PC-9 (cell line): ENCODE measurements around the gene TMEM254. TPM values are rescaled to one million over a fixed set of nuclear protein-coding genes. Genes with fewer than 3 reads are reported as not detected.
"Not testable (repeated sequence)": the region's sequence is repeated elsewhere in the genome, so short reads cannot be mapped to it uniquely, and the experiment has no call there.

Experiments used
- Bru-seq: library from RNA; stranded (reverse); fragments of 400-500 nt; gene quantifications from one replicate; lab custom pipeline; 2021; lab: Mats Ljungman, UMichigan
- BruChase-seq, 2 experiments: library from RNA; stranded (reverse); fragments of 400-500 nt; gene quantifications; one replicate each; lab custom pipeline; 2021; lab: Mats Ljungman, UMichigan
- BruUV-seq: library from RNA; stranded (reverse); fragments of 400-500 nt; replicated peaks from 2 replicates; lab custom pipeline; 2021; lab: Mats Ljungman, UMichigan
- CTCF ChIA-PET: fragments of 300-600 bp; sonication (Branson Sonifier 250); formaldehyde crosslinking; loops from one replicate; lab custom pipeline; 2022; ENCODE audit warnings: antibody characterized with exemption; lab: Charles Lee
- POLR2A ChIA-PET: fragments of 300-600 bp; sonication (Branson Sonifier 250); formaldehyde crosslinking; loops from one replicate; lab custom pipeline; 2022; ENCODE audit warnings: antibody characterized with exemption; ENCODE audit not compliant: unreplicated experiment; lab: Charles Lee
- DNase-seq, 2 experiments: peaks; one replicate each; pipeline versions ENCODE4 v3.0.0 to v3.0.0-alpha.2; 2015 to 2022; ENCODE audit warnings: mixed read lengths in 1 of 2
- H2AFZ ChIP-seq: fragments of 200-600 bp; sonication (generic); 2 replicates; pipeline ENCODE4 v1.8.1; 2017; ENCODE audit warnings: antibody characterized with exemption
- H3F3A ChIP-seq: fragments of 200-600 bp; sonication (generic); 2 replicates; pipeline ENCODE4 v1.8.1; 2017; ENCODE audit warnings: antibody characterized with exemption, mild to moderate bottlenecking, low read depth; ENCODE audit not compliant: insufficient read depth
- H3K27ac ChIP-seq: fragments of 200-600 bp; sonication (generic); 2 replicates; pipeline ENCODE4 v1.6.1; 2016; ENCODE audit warnings: mixed run types
- H3K27me3 ChIP-seq: fragments of 200-600 bp; sonication (generic); 2 replicates; pipeline ENCODE4 v1.6.1; 2016; ENCODE audit warnings: low read depth, mixed run types; ENCODE audit not compliant: insufficient read depth
- H3K36me3 ChIP-seq: fragments of 200-600 bp; sonication (generic); 2 replicates; pipeline ENCODE4 v1.6.1; 2016; ENCODE audit warnings: low read depth, mixed run types
- H3K4me1 ChIP-seq: fragments of 200-600 bp; sonication (generic); replicated peaks from 2 replicates; pipeline ENCODE4 v1.6.1; 2016; ENCODE audit warnings: mixed run types; ENCODE audit not compliant: insufficient read depth
- H3K4me2 ChIP-seq: fragments of 200-600 bp; sonication (generic); 2 replicates; pipeline ENCODE4 v1.6.1; 2017; ENCODE audit warnings: mixed run types
- H3K4me3 ChIP-seq: fragments of 200-600 bp; sonication (generic); 2 replicates; pipeline ENCODE4 v1.6.1; 2016; ENCODE audit warnings: mixed run types
- H3K79me2 ChIP-seq: fragments of 200-600 bp; sonication (generic); 2 replicates; pipeline ENCODE4 v1.6.1; 2017; ENCODE audit warnings: low read depth, mixed run types
- H3K9me2 ChIP-seq: fragments of 200-600 bp; sonication (generic); 2 replicates; pipeline ENCODE4 v1.8.1; 2017; ENCODE audit warnings: mild to moderate bottlenecking; ENCODE audit not compliant: insufficient read depth
- H3K9me3 ChIP-seq: fragments of 200-600 bp; sonication (generic); 2 replicates; pipeline ENCODE4 v1.8.1; 2016; ENCODE audit warnings: low read depth; ENCODE audit not compliant: insufficient read depth
- H4K20me1 ChIP-seq: fragments of 200-600 bp; sonication (generic); 2 replicates; pipeline ENCODE4 v1.8.1; 2017; ENCODE audit not compliant: insufficient read depth
- EZH2 ChIP-seq: fragments of 200-600 bp; sonication (generic); IDR thresholded peaks from 2 replicates; pipeline ENCODE4 v1.8.0; 2017; ENCODE audit warnings: antibody characterized with exemption, low read depth
- intact Hi-C: fragments of 100-400 bp; cut with micrococcal nuclease; formaldehyde crosslinking; loops from one replicate; pipeline ENCODE4 v1.10.0; 2022; ENCODE audit not compliant: unreplicated experiment
- long read RNA-seq: library from polyadenylated mRNA; stranded (forward); transcript quantifications from one replicate; pipeline ENCODE4 v2.0.0, GENCODE V29; 2022
- total RNA-seq: library from RNA; stranded (reverse); gene quantifications from 2 replicates; pipeline ENCODE4 v1.2.3, GENCODE V29; 2021
- TF ChIP-seq, protein P1 (sequence below): fragments of 200-600 bp; sonication (generic); conservative IDR thresholded peaks from 2 replicates; pipeline ENCODE4 v1.6.1; 2017; ENCODE audit warnings: mixed run types, antibody characterized with exemption, mild to moderate bottlenecking, moderate library complexity

TMEM254 gene
- total RNA-seq (30.2 and 36.6 TPM in 2 replicates), Bru-seq, nascent RNA (percentile 66 among the genes with signal in this experiment), BruChase-seq, experiment 1, labeled RNA remaining after a 2-hour chase (percentile 74 among the genes with signal in this experiment), BruChase-seq, experiment 2, labeled RNA remaining after a 6-hour chase (percentile 70 among the genes with signal in this experiment)
- long read RNA-seq, transcript TMEM254-209 (4 exons, 1,963 nt): major isoform, 30 of 102 reads
- long read RNA-seq, transcript TMEM254-201 (4 exons, 2,074 nt): minor isoform, 18 of 102 reads
- long read RNA-seq, transcript TMEM254-205 (4 exons, 2,042 nt): minor isoform, 18 of 102 reads
- long read RNA-seq, transcript TMEM254-207 (5 exons, 847 nt): minor isoform, 9 of 102 reads
- long read RNA-seq, partial matches to known transcripts: 5 of 102 reads
- long read RNA-seq, other reads (novel, unspliced or antisense): 16 of 102 reads

GRCh38 chr10:80078448-80079311, at the start of gene TMEM254:
TMEM254 (plus strand) TSS chr10:80078665; CDS start chr10:80078700, 35 bp downstream.
- intact Hi-C loops: loop anchor here (2.0 to 10.0 kb wide), 4 partner anchors 22 to 126 kb away; partner anchors contain the start of genes ANXA11 and PLAC9
- CTCF ChIA-PET: interaction anchor here (0.6 to 1.2 kb wide), 5 partner anchors 27 to 304 kb away, joined by 3 to 5 read pairs (median 4); no protein-coding TSS in a partner anchor
- TF ChIP-seq, protein P1, sequence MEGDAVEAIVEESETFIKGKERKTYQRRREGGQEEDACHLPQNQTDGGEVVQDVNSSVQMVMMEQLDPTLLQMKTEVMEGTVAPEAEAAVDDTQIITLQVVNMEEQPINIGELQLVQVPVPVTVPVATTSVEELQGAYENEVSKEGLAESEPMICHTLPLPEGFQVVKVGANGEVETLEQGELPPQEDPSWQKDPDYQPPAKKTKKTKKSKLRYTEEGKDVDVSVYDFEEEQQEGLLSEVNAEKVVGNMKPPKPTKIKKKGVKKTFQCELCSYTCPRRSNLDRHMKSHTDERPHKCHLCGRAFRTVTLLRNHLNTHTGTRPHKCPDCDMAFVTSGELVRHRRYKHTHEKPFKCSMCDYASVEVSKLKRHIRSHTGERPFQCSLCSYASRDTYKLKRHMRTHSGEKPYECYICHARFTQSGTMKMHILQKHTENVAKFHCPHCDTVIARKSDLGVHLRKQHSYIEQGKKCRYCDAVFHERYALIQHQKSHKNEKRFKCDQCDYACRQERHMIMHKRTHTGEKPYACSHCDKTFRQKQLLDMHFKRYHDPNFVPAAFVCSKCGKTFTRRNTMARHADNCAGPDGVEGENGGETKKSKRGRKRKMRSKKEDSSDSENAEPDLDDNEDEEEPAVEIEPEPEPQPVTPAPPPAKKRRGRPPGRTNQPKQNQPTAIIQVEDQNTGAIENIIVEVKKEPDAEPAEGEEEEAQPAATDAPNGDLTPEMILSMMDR: no peak
- TF ChIP-seq EZH2: no peak

GRCh38 chr10:80029205-80029604, 49.3 kb upstream of the TMEM254 start:
- POLR2A ChIA-PET, H3K4me3 ChIP-seq, H3K4me2 ChIP-seq, H3K27ac ChIP-seq, BruUV-seq, H3K9me3 ChIP-seq, H3K79me2 ChIP-seq, intact Hi-C loops, H4K20me1 ChIP-seq, H3K27me3 ChIP-seq, H3K36me3 ChIP-seq, H3K4me1 ChIP-seq, H3F3A ChIP-seq, H3K9me2 ChIP-seq, H2AFZ ChIP-seq, DNase-seq: not testable (repeated sequence)
- TF ChIP-seq, protein P1: peak; percentile 53; the same call in 1 of the 2 replicates
- CTCF ChIA-PET: interaction anchor here (0.7 to 1.5 kb wide), 2 partner anchors 79 to 115 kb away, joined by 3 read pairs; no protein-coding TSS in a partner anchor

More at GRCh38 chr10:80078448-80079311, at the start of gene TMEM254:
- Histone ChIP-seq H3K27ac (peak within 1 kb of the TSS; percentile 78), H3K79me2 (peaks cover 22% of the 10 kb centered on the region), H3K9me3 (no peaks in the 10 kb centered on the region), H3K4me2 (peak within 1 kb of the TSS; percentile 86), H3K9me2 (no peaks in the 10 kb centered on the region), H3K27me3 (no peaks in the 10 kb centered on the region), H2AFZ (peak within 1 kb of the TSS; percentile 96), H3K36me3 (no peaks in the 10 kb centered on the region), H3F3A (peaks cover 40% of the 10 kb centered on the region), H3K4me3 (peak within 1 kb of the TSS; percentile 88), H3K4me1 (peaks cover 41% of the 10 kb centered on the region), H4K20me1 (no peaks in the 10 kb centered on the region)
- no TSS peak for BruUV-seq
- peak; percentile 92 to 95 for DNase-seq
- POLR2A ChIA-PET: interaction anchor here (0.5 to 0.7 kb wide), 13 partner anchors 12 to 809 kb away, joined by 3 to 8 read pairs (median 3); partner anchors contain the start of gene SFTPD

GRCh38 chr10:80029865-80030264, 48.6 kb upstream of the TMEM254 start:
- H3K79me2 ChIP-seq, H3K36me3 ChIP-seq, H3K4me1 ChIP-seq, H3K9me3 ChIP-seq, H3K4me3 ChIP-seq, H3K9me2 ChIP-seq, BruUV-seq, H3K4me2 ChIP-seq, H4K20me1 ChIP-seq, H3F3A ChIP-seq, H3K27me3 ChIP-seq, POLR2A ChIA-PET, H2AFZ ChIP-seq, DNase-seq, H3K27ac ChIP-seq: not testable (repeated sequence)
- intact Hi-C loops: loop anchor here (1.0 kb wide), 1 partner anchor 45 kb away; no protein-coding TSS in a partner anchor
- CTCF ChIA-PET: interaction anchor here (0.7 to 1.5 kb wide), 2 partner anchors 80 to 114 kb away, joined by 3 read pairs; no protein-coding TSS in a partner anchor
